ENCODE measurements around the gene KIFAP3.
"Not testable (repeated sequence)": the region's sequence is repeated elsewhere in the genome, so short reads cannot be mapped to it uniquely, and the experiment has no call there.

KIFAP3 gene

DNA sequence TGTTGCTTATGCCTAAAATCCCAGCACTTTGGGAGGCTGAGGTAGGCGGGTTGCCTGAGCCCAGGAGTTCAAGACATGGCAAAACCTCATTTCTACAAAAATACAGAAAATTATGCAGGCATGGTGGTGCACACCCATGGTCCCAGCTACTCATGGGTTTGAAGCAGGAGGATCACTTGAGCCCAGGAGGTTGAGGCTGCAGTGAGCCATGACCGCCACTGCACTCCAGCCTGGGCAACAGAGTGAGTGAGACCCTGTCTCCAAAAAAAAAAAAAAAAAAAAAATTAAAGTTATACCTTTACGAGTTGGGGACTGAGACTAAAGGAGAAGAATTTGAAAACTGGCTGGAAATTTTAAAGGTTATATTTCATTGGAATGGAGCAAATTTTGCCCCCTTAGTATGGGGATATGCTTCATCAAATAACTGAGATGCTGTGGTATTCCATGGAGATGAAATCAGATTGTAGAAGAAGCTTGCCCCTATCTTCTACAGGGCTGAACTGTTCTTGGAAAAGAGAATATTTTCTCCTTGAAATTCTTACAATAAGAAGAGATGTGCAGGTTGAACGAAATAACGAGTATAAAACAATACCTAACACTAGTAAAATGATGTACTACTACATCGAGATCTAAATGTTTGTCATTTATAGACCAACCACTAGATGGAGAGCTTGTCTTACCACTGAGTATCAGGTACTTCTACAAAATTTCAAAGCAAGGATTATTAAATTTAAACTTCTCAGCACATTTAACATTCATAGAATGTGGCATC, 145.9 kb downstream of the KIFAP3 start:
- TF ChIP-seq ZFX (IDR thresholded peaks at IDR 0.05; ENCODE audit: borderline replicate concordance) = no peak
- TF ChIP-seq, protein P1, sequence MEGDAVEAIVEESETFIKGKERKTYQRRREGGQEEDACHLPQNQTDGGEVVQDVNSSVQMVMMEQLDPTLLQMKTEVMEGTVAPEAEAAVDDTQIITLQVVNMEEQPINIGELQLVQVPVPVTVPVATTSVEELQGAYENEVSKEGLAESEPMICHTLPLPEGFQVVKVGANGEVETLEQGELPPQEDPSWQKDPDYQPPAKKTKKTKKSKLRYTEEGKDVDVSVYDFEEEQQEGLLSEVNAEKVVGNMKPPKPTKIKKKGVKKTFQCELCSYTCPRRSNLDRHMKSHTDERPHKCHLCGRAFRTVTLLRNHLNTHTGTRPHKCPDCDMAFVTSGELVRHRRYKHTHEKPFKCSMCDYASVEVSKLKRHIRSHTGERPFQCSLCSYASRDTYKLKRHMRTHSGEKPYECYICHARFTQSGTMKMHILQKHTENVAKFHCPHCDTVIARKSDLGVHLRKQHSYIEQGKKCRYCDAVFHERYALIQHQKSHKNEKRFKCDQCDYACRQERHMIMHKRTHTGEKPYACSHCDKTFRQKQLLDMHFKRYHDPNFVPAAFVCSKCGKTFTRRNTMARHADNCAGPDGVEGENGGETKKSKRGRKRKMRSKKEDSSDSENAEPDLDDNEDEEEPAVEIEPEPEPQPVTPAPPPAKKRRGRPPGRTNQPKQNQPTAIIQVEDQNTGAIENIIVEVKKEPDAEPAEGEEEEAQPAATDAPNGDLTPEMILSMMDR (IDR thresholded peaks at IDR 0.05) = peak; percentile 91
- no peak overlapping the region for H3K27ac ChIP-seq

DNA sequence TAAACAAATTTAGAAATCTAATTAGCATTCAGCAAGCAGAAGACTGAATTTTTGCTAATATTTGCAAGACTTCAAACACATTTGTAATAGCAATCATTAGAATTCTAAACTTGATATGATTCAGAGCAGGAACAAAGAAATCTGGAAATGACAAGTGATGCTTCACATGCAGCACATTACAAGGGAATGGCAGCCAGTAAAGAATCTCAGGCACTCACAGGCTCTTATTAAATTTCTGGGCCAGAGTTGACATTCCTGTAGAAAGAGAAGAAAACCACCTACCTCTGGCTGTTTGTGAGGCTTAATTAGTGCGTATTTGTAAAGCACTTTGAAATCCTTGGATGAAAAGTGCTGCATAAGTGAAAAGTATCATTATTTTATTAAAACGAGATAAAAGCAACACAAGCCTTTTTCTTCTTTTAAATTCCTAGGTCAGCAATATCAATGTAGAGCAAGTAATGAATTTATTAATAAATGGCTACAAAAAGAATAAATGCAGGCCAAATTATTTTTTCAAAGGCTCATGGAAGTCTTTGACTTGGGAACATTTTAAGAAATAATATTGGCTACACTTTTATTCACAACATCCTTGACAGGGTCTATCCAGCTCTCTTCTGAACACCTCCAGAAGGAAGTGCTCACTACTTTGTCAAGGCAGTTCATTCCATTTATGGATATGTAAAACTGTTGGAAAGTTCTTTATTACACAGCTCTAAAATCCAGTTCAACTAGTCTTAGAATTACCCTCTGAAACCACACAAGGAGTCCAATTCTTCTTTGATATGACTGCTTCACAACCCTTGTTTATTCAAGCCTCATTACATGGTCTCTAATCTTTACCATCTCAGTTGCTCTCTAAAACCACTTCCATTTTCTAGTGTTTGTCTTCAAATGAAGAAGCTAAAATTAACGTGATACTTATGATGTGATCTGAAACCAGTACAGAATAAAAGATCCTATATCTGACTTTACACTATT, 148.7 kb downstream of the KIFAP3 start:
- H3K27ac ChIP-seq = no peak overlapping the region
- TF ChIP-seq, protein P1 (IDR thresholded peaks at IDR 0.05) = no peak
- TF ChIP-seq ZFX (IDR thresholded peaks at IDR 0.05; ENCODE audit: borderline replicate concordance) = no peak

DNA sequence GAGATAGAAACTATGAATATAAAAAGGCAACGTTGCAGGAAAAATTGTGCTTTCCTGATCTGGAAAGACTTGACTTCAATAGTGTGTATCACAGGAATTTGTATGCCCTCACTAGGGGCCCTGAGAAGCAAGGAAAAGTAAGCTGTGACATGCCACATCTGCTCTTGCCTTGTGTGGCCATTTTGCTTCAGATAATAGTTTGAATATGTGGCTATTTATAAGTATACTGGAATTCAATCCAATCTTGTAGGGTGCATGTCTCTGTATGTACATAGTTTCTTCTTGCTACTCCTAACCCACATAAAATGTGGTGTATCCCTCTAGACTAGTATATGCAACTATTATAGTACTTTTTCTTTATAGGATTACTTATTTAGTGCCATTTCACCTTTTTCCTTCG, 149.7 kb downstream of the KIFAP3 start:
- H3K27ac ChIP-seq = no peak overlapping the region
- no peak for TF ChIP-seq ZFX (IDR thresholded peaks at IDR 0.05; ENCODE audit: borderline replicate concordance)
- TF ChIP-seq, protein P1 (IDR thresholded peaks at IDR 0.05) = no peak

DNA sequence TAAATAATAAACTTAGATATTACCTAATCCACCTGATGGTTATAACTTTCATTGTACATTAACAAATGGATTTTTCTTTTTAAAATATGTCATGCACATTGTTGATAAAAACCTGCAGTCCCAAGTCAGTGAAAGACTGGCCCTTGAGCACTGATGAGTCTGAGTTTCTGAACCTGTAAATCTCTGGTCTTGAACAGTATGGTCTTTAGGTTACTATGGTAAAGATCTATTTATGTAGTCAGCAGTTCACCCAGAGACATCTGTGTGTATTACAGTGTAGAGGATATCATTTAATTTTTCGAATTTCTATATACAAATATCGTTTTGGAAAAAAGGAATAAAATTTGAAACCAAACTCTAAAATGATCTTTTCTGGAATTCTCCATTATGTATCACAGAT, 150.4 kb downstream of the KIFAP3 start:
- TF ChIP-seq, protein P1 (IDR thresholded peaks at IDR 0.05) = no peak
- no peak for TF ChIP-seq ZFX (IDR thresholded peaks at IDR 0.05; ENCODE audit: borderline replicate concordance)
- H3K27ac ChIP-seq = no peak overlapping the region

DNA sequence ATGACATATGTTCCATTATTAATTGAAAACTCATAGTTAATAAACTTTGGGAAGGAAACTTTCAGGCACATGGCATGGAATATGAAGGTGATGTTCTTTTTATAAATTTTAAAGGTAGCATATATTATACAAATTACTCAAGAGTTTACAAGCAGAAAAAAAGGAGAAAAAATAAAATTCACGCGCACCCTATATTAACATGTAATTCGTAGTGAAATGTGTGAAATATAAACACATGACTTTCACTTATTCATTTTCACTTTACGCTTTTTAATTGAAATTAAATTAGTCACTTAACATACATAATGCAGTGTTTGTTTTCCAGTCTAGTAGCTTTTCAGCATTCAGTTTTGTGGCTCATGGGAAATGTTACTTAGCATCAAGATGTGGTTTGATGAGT, 153.4 kb downstream of the KIFAP3 start:
- H3K27ac ChIP-seq = no peak overlapping the region
- no peak for TF ChIP-seq ZFX (IDR thresholded peaks at IDR 0.05; ENCODE audit: borderline replicate concordance)
- TF ChIP-seq, protein P1 (IDR thresholded peaks at IDR 0.05) = no peak

- no peak overlapping the region for H3K27ac ChIP-seq
- TF ChIP-seq, protein P1 (IDR thresholded peaks at IDR 0.05) = no peak
- no peak for TF ChIP-seq ZFX (IDR thresholded peaks at IDR 0.05; ENCODE audit: borderline replicate concordance)
Measured at GRCh38 chr1:169918927-169919326, 155.6 kb downstream of the KIFAP3 start.

DNA sequence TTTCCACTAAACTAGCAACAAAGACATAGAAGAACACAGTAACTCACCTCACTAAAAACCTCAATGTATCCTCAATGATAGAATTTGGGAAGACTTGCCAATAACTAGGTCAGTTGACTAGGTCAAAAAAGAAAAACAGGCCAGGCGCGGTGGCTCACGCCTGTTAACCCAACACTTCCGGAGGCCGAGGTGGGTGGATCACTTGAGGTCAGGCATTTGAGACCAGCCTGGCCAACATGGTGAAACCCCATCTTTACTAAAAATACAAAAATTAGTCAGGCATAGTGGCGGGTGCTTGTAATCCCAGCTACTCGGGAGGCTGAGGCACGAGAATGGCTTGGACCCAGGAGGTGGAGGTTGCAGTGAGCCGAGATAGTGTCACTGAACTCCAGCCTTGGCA, 156.3 kb downstream of the KIFAP3 start:
- not testable (repeated sequence) for H3K27ac ChIP-seq
